ENCODE measurements around the gene ADGRE1.

ADGRE1 gene

DNA sequence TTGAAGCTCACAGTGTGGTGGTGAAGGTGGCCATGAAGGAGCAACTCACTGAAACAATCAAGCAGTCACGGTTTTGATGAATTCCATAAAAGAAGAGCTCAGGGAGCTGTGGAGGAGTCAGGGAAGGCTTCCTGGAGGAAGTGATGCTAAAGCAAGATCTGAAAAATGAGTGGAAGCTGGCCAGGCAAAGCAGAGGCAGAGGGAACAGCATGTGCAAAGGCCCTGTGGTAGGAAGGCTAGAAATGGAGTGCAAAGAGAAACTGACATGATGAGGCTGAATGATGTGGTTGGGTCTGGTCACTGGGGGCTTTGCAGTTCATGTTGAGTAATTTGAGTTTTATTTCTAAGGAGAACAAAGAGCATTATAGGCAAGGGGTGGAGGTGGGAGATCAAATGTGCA, 6.9 kb downstream of the ADGRE1 start:
- no peak overlapping the region for H3K4me3 ChIP-seq (ENCODE audit: low read depth, low read length)
- no peak for DNase-seq (ENCODE audit: low read depth)
- TF ChIP-seq, protein P1, sequence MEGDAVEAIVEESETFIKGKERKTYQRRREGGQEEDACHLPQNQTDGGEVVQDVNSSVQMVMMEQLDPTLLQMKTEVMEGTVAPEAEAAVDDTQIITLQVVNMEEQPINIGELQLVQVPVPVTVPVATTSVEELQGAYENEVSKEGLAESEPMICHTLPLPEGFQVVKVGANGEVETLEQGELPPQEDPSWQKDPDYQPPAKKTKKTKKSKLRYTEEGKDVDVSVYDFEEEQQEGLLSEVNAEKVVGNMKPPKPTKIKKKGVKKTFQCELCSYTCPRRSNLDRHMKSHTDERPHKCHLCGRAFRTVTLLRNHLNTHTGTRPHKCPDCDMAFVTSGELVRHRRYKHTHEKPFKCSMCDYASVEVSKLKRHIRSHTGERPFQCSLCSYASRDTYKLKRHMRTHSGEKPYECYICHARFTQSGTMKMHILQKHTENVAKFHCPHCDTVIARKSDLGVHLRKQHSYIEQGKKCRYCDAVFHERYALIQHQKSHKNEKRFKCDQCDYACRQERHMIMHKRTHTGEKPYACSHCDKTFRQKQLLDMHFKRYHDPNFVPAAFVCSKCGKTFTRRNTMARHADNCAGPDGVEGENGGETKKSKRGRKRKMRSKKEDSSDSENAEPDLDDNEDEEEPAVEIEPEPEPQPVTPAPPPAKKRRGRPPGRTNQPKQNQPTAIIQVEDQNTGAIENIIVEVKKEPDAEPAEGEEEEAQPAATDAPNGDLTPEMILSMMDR (IDR thresholded peaks at IDR 0.05; ENCODE audit: low read depth, low read length, missing control alignments): no peak

DNA sequence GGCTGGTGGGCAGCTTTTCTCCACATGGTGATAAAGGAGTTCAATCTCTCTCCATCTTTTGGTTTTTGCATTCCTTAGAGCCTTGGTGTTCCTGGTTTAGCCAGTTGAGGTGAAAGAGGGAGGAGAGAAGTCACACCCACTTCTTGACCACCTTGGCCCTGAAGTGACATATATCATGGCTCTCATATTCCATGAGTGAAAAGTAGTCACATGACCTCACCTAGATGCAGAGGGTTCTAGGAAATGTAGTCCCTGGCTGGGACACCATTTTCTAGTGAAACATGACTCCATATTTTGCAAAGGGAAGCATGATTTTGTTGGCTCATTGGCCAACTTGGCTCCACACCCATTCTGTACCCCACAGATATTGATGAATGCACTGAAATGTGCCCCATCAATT, 16.1 kb downstream of the ADGRE1 start:
- TF ChIP-seq, protein P1 (IDR thresholded peaks at IDR 0.05; ENCODE audit: low read depth, low read length, missing control alignments): no peak

DNA sequence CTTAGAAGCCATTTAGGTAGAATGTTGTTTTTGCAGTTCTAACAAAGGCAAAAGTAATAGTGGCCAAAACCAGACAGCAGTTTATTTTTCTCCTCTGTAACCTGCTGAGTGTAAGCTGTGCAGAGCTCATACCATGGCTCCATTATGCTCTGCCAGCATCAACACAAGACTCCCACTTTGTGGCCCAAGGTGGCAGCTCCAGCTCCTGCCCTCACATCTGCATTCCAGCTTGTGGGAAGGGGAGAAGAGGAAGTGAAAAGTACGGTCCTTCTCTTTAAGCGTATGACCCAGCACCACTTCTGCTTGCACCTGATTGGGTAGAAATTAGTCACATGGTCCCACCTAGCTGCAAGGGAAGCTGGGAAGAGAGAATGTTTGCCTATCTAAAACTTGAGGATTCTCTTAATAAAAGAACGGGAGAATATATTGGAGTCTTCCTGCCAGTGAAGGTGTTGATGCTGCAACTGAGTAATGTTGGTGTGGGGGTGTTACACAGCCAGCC, 19.2 kb downstream of the ADGRE1 start:
- TF ChIP-seq, protein P1 (IDR thresholded peaks at IDR 0.05; ENCODE audit: low read depth, low read length, missing control alignments): no peak
- DNase-seq (ENCODE audit: low read depth): no peak
- H3K4me3 ChIP-seq (ENCODE audit: low read depth, low read length): no peak overlapping the region

More for the DNA sequence above, 16.1 kb downstream of the ADGRE1 start:
- no peak overlapping the region for H3K4me3 ChIP-seq (ENCODE audit: low read depth, low read length)
- no peak for DNase-seq (ENCODE audit: low read depth)

DNA sequence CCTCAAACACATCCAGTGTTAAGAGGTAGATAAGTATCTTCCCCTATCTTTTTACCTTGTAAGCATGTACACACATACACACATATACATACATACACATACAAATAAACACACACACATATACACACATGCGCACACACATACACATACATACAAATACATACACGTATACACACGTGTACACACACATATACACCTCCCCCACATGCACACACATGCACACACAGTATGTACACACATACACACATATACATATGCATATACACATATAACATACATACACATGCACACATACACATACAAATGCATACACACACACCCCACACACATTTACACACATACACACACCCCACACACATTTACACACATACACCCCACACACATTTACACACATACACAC, 24.1 kb downstream of the ADGRE1 start:
- TF ChIP-seq, protein P1 (IDR thresholded peaks at IDR 0.05; ENCODE audit: low read depth, low read length, missing control alignments): no peak
- no peak for DNase-seq (ENCODE audit: low read depth)
- H3K4me3 ChIP-seq (ENCODE audit: low read depth, low read length): no peak overlapping the region

DNA sequence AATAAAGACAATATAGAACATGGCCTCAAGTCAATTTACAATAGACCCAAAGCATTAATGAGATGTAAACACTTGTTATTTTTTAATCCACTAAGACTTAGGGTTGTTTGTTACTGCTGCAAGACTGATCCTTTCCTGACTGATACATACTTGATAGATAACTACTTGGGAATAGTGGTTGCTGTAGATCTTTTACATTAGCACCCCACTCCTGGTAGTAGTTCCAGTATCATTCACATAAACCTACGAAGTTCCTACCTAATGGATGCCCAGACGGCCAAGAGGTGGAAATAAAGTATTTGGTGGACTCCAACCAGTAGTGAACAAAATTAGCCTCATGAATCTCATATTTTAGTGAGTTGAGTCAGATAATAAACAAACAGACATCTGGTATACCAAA, 26.9 kb downstream of the ADGRE1 start:
- TF ChIP-seq, protein P1 (IDR thresholded peaks at IDR 0.05; ENCODE audit: low read depth, low read length, missing control alignments): no peak
- DNase-seq (ENCODE audit: low read depth): no peak
- H3K4me3 ChIP-seq (ENCODE audit: low read depth, low read length): no peak overlapping the region

DNA sequence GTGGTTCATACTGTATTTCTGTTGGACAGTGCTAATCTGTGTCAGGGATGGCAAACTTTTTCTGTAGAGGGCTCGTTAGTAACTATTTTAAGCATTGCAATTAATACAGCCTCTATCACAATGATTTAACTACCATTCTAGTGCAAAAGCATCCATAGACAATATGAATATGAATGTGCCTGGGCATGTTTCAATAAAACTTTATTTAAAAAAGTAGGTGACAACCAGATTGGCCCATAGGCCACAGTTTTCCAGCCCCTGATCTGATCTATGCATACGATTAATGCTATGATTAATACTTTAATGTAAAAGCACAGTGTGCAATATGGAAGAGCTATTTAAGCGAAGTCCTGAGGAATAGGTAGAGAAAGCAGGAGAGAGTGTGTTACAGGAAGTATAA, 29.6 kb downstream of the ADGRE1 start:
- TF ChIP-seq, protein P1 (IDR thresholded peaks at IDR 0.05; ENCODE audit: low read depth, low read length, missing control alignments): no peak
- no peak overlapping the region for H3K4me3 ChIP-seq (ENCODE audit: low read depth, low read length)
- DNase-seq (ENCODE audit: low read depth): no peak

DNA sequence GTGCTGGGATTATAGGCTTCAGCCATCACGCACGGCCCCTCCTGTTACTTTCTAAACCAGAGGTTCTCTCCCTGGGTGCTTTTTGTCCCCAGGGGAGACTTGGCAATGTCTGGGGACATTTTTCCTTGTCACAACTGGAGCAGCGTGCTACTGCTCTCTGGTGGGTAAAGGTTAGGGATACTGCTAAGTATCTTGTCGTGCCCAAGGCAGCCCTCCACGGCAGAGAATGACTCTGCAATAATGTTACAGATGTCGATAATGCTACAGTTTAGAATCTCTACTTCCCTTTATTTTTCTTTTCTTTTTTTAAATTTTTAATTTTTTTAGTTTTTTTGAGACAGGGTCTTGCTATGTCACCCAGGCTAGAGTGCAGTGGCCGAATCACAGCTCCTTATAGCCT, 38.0 kb downstream of the ADGRE1 start:
- TF ChIP-seq, protein P1 (IDR thresholded peaks at IDR 0.05; ENCODE audit: low read depth, low read length, missing control alignments): no peak
- DNase-seq (ENCODE audit: low read depth): no peak
- H3K4me3 ChIP-seq (ENCODE audit: low read depth, low read length): no peak overlapping the region

Measured in GM12864 (cell line).